Stimulated activated CD8-positive, alpha-beta memory T cell treated with anti-CD3 and anti-CD28 coated beads, Interleukin-2, amount 100 ng/mL, for 1 hour (primary cell): ENCODE measurements around the gene GAPDHS.

ENCODE experiments used
- DNase-seq, 2 donors: peaks; one replicate each; pipeline ENCODE4 v3.0.0-alpha.2; 2020; ENCODE audit warnings: low read depth in 2 of 2

The GAPDHS gene

DNA sequence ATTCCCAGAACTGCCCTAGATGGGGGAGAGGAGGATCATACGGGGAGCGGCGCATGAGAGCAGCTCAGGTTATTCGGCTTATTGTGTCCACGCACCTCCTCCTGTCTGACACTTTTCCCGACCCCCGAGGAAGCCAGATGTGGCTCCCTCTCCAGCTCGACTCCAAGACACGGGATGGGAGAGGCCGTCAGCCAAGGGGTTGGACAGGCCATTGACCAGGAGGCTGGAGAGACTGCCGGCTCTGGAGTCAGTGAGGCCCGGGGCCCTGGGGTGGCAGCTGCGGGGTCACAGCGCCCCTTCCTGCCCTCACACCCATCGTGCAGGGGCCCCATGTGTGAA, 22.7 kb upstream of the GAPDHS start:
- no peak for DNase-seq

GRCh38 chr19:35511337-35511736, 21.9 kb upstream of the GAPDHS start:
- no peak for DNase-seq

- no peak for DNase-seq
These were observed 20.2 kb upstream of the GAPDHS start for GRCh38 chr19:35512831-35513627.

- no peak for DNase-seq
These were observed 19.5 kb upstream of the GAPDHS start, which contains the start of gene DMKN for GRCh38 chr19:35513628-35514281. TSS of gene DMKN (minus strand) at chr19:35513649. CDS start at chr19:35513475, 174 bp downstream.

DNA sequence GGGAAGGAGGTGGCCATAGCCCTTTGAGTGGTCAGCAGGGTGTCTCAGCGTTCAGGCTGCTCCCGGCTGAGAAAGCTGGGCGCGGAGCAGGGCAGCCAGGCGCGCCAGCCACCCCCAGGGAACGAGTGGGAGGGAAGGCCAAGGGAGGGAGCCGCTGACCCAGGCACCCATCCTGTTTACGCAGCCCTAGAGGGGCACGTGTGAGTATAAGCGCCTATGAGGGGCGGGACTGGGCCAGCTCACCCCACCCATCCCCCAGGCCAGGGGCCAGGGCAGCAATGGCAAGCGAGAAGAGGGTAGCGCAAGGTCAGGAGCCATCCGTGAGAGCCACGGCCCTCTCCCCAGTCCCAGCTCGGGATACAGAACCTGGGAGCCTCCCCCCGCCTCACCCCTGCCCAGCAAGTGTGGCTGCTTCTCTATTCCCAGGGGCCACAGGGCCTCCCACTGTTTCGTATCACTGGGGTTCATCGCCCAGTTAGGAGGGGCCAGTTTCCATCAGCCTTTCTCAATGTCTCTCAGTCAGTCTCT, 18.9 kb upstream of the GAPDHS start:
- DNase-seq = no peak

DNA sequence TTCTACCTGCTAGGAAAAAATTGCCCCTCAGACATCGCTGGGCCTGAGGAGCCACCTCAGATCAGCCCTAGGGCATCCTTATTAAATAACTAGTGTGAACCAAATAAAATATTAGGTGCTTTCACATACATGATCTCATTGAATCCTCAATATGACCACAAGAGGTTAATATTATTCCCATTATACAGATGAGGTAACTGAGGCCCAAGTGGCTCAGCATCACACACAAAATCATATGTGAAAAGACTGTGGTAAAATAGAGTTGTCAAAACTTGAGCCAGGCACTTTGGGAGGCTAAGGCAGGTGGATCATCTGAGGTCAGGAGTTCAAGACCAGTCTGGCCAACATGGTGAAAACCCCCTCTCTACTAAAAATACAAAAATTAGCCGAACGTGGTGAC, 16.9 kb upstream of the GAPDHS start:
- DNase-seq = no peak

- DNase-seq = no peak
These were observed 15.9 kb upstream of the GAPDHS start for GRCh38 chr19:35517342-35517741.

GRCh38 chr19:35518313-35518712, 14.9 kb upstream of the GAPDHS start:
- DNase-seq = no peak

GRCh38 chr19:35519291-35519690, 14.0 kb upstream of the GAPDHS start:
- no peak for DNase-seq

DNA sequence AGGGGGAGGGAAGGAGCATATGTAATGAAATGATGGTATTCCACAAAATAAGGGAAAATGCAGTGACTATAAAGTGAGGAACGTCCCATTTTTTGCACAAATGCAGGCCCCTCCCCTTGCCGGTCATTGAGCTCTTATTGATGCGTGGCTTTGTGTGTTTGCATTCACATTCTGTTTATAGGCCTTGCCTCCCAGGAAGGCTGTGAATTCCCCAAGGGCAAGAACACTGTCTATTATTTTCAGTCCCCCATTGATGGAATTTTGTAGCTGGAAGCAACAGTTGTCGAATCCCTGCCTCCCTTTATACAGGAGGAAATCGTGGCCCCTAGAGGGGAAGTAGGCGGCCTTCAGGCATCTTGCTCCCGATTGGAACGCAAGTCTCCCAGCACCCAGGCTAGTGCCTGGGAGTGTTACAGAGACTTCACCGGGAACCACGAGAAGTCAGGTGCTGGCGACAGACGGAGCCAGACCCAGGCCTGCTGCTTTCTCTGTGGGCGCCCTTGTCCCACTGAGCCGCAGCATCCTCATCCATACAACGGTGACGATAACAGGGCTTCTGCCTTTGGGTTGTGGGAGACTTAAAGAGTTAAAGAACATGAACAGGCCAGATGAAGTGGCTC, 12.0 kb upstream of the GAPDHS start:
- no peak for DNase-seq

DNA sequence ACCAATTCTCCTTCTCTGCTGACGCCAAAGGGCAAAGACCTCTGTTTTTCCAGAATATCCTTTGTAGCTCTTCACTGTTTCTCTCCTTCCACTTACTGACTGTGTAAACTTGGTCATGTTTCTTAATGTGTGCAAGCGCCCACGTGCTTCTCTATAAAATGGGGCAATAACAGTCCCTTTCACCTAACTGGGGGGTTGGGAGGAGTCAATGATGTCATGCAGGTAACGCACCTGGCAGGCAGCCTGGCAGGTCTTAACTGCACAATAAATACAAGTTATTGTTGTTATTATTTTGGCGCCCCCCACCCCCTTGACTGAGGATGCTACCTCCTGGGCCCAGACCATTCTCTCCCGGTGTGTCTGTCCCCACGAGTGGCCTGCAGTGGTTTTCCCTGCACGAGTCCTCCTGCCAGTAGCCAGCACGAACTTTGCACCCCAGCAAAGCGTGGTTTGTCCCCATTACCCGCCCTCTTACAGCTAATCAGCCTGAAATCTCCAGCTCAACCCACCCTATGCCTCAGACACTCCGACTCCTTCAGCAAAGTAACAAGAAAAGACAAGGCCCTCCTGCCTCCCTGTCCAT, 10.4 kb upstream of the GAPDHS start:
- no peak for DNase-seq

DNA sequence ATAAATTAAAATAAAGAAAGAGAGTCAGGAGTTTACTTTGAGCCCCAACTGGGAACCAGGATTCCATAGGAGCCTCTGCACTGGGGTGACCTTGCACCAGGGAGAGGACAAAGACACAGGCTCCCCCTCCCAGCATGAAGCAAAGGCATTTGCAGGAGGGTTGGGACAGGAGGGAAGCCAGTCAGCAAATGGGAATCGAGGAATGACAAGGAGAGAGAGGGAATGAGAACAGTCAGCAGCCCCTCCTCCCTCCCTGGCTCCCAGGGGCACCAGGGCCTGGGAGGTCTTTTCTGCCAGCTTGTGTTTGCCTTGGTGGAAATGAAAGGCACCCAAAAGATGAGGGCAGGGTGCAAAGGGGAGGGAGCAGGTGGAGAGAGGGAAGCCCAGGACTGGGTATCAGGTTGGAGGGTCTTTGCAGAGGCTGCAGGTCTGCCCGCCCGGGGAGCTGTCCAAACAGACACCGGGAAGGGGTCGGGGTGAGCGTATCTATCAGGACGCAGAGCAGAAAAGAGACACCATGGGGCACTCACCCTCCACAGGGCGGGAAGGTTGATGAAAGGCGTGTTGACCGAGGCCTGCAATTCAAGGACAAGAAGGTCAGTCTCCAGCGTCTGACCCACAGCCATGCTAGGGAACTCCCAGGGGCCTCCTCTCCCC, 8.9 kb upstream of the GAPDHS start:
- no peak for DNase-seq

DNA sequence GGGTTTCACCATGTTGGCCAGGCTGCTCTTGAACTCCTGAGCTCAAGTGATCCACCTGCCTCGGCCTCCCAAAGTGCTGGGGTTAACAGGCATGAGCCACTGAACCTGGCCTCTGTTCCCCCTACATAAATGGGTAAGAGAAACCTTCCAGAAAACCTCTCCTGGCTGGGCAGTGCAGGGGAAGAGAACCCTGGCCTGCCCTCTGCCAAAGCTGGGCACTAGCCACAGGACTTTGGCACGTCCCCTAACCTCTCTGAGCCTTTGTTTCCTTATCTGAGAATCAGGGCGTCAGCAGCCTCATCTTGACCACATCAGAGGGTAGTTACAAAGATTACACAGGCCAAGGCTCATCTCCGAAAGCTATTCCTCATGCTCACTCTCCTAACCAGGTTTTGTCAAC, 7.4 kb upstream of the GAPDHS start:
- no peak for DNase-seq

- DNase-seq = no peak
These were observed 4.8 kb upstream of the GAPDHS start, which contains the start of gene SBSN for GRCh38 chr19:35528218-35529038. TSS of gene SBSN (minus strand) at chr19:35528311. CDS start at chr19:35528281, 30 bp downstream.

- DNase-seq = no peak
These were observed 3.7 kb upstream of the GAPDHS start for GRCh38 chr19:35529241-35530218.

DNA sequence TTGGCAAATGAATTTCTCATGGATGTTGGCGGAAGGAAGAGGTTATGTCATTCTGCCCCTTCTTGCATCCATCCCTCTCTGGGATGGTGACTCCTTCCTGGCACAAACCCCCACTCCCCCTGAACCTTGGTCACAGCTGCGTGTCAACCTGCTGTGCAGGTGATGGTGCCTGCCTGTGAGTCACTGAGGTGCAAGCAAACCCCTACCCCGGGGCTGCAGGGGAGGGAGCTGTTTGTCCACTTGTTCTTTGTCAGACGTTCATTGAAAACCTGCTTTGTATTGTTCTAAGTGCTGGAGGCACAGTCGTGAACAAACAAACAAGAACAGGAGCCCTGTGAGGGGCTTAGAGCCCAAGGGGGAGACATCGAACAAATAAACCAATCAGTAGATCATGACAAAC, 2.0 kb upstream of the GAPDHS start:
- no peak for DNase-seq

- DNase-seq = peak in 1 of 2 donors; percentile 21
These were observed 651 bp downstream of the GAPDHS start for GRCh38 chr19:35533822-35534392.

DNA sequence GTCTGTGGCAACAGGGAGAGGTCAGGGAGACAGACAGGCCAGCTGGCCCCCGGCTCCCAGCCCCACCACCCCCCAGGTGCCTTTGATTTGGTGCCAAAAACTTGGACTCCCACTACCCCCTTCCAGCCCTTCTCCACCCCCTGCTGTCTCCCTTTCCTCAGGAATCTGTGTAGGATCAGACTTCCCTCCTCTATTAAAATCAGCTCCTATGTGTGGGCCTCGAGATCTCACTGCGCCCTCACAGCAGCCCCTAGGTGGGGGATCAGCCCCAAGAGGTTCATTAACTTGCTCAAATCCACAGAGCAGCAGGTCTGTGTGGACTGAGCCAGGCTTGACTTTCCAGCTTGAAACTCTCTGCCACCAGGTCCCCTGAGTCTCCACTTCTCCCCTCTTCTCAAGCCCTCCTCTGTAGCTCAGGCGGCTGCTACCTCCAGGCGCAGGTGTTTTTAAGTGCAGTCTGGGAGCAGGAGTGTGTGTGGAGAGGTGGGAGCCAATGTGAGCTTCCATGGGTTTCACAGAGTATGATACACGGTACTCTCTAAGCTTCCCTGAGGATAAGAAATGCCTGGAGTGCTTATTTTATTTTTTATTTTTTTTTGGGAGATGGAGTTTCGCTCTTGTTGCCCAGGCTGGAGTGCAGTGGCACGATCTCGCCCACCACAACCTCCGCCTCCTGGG, 1.7 kb downstream of the GAPDHS start:
- no peak for DNase-seq

- DNase-seq = no peak
These were observed 6.1 kb downstream of the GAPDHS start for GRCh38 chr19:35539314-35539713.
